ENCODE measurements around the gene ENTPD8. TPM values are rescaled to one million over a fixed set of nuclear protein-coding genes. Genes with fewer than 3 reads are reported as not detected.

ENTPD8 gene
- total RNA-seq, 2 experiments from 2014 or later = not detected

DNA sequence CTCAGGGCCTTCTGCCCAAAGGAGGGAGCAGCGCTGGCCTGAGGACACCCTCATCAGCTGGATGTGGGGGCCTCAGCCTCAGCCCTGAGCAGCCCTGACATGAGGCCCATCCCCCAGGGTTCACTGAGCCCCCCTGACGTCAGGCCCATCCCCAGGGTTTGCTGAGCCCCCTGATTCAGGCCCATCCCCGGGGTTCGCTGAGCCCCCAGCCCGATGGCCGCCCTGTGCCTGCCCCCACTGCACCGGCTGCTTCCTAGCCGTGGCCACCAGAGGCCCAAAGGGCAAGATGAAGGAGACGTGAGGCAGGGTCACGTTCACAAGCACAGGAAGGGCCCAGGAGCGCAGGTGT is 37.4 kb upstream of the ENTPD8 start:
- intact Hi-C loops (cut with micrococcal nuclease; ENCODE audit: unreplicated experiment) = no loop called here
- H3K4me1 ChIP-seq (ENCODE audit: insufficient read depth, low read length, poor library complexity, severe bottlenecking) = no peaks in the 10 kb centered on the region
- TF ChIP-seq, protein P1, sequence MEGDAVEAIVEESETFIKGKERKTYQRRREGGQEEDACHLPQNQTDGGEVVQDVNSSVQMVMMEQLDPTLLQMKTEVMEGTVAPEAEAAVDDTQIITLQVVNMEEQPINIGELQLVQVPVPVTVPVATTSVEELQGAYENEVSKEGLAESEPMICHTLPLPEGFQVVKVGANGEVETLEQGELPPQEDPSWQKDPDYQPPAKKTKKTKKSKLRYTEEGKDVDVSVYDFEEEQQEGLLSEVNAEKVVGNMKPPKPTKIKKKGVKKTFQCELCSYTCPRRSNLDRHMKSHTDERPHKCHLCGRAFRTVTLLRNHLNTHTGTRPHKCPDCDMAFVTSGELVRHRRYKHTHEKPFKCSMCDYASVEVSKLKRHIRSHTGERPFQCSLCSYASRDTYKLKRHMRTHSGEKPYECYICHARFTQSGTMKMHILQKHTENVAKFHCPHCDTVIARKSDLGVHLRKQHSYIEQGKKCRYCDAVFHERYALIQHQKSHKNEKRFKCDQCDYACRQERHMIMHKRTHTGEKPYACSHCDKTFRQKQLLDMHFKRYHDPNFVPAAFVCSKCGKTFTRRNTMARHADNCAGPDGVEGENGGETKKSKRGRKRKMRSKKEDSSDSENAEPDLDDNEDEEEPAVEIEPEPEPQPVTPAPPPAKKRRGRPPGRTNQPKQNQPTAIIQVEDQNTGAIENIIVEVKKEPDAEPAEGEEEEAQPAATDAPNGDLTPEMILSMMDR (conservative IDR thresholded peaks at IDR 0.05; ENCODE audit: low read length) = no peak
- TF ChIP-seq EZH2phosphoT487 (IDR thresholded peaks at IDR 0.05; ENCODE audit: borderline replicate concordance, low read depth, low read length) = no peak
- no TSS peak for BruUV-seq (replicated peaks)
- no peak overlapping the region for H3K4me3 ChIP-seq (ENCODE audit: low read depth, low read length, poor library complexity, severe bottlenecking)
- peaks cover 11% of the 10 kb centered on the region; the same call in 1 of the 2 replicates for H3K9me3 ChIP-seq (ENCODE audit: low read length)
- no peaks in the 10 kb centered on the region for H3K9me2 ChIP-seq (ENCODE audit: insufficient read depth, low read length)
- H3K4me2 ChIP-seq (ENCODE audit: low read length) = no peak overlapping the region
- DNase-seq (ENCODE audit: low spot score) = no peak
- no peaks in the 10 kb centered on the region for H3K36me3 ChIP-seq (ENCODE audit: insufficient read depth, low read length)
- no peak overlapping the region for H3K27ac ChIP-seq (ENCODE audit: low read depth, low read length, poor library complexity, severe bottlenecking)
- no peaks in the 10 kb centered on the region for H3K79me2 ChIP-seq (ENCODE audit: insufficient read depth, low read depth, low read length)
- no peak overlapping the region for H2AFZ ChIP-seq (ENCODE audit: low read length)
- CTCF ChIA-PET (ENCODE audit: unreplicated experiment) = no interaction called here
- no peaks in the 10 kb centered on the region for H4K20me1 ChIP-seq (ENCODE audit: insufficient read depth, low read length)
- POLR2A ChIA-PET = no interaction called here

DNA sequence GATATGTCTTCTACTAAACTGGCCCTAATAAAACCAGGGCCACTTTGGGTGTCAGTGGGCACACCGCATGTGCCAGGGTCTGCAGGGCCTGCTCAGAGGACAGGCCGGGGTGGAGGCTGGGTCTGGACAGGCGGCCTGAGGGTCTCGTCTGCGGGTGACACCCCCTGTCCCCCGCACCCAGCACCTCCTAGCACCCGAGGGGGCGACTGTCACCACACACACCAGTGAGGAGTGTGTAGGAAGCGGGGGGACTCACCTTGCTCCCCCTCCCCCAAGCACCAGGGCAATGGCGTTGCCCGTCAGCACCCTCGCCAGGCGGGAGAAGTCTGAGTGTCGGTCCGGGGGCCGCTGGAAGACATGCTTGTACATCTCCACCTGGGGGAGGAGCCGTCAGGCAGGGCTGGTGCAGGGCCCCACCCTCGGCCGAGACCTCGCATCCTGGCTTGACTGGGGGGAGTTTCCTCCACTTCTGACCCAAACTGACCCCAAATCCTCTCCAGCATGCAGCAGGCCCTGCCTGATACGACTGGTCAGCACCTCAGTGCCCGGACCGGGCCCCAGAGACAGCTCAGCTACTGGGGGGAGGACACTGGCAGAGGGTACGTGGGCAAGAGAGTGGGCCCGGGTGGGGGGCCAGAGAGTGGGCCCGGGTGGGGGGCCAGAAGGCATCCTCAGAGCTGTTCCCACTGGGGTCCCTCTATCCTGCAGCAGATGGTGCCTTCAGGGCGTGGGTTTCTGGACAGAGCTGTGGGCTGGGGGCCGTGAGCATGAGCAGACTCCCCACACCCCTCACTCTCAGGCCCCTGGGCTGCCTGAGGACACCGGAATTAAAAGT is 36.8 kb upstream of the ENTPD8 start:
- H3K9me3 ChIP-seq (ENCODE audit: low read length) = peaks cover 17% of the 10 kb centered on the region
- H3K36me3 ChIP-seq (ENCODE audit: insufficient read depth, low read length) = no peaks in the 10 kb centered on the region
- no peak overlapping the region for H3K27ac ChIP-seq (ENCODE audit: low read depth, low read length, poor library complexity, severe bottlenecking)
- no peaks in the 10 kb centered on the region for H3K4me1 ChIP-seq (ENCODE audit: insufficient read depth, low read length, poor library complexity, severe bottlenecking)
- TF ChIP-seq EZH2phosphoT487 (IDR thresholded peaks at IDR 0.05; ENCODE audit: borderline replicate concordance, low read depth, low read length) = no peak
- TF ChIP-seq, protein P1 (conservative IDR thresholded peaks at IDR 0.05; ENCODE audit: low read length) = no peak
- no TSS peak for BruUV-seq (replicated peaks)
- H4K20me1 ChIP-seq (ENCODE audit: insufficient read depth, low read length) = no peaks in the 10 kb centered on the region
- ChIA-PET CTCF (ENCODE audit: unreplicated experiment) (no interaction called here), POLR2A (no interaction called here)
- no peak for DNase-seq (ENCODE audit: low spot score)
- H3K4me3 ChIP-seq (ENCODE audit: low read depth, low read length, poor library complexity, severe bottlenecking) = no peak overlapping the region
- intact Hi-C loops (cut with micrococcal nuclease; ENCODE audit: unreplicated experiment) = no loop called here
- no peaks in the 10 kb centered on the region for H3K9me2 ChIP-seq (ENCODE audit: insufficient read depth, low read length)
- H3K4me2 ChIP-seq (ENCODE audit: low read length) = no peak overlapping the region
- no peak overlapping the region for H2AFZ ChIP-seq (ENCODE audit: low read length)
- no peaks in the 10 kb centered on the region for H3K79me2 ChIP-seq (ENCODE audit: insufficient read depth, low read depth, low read length)

DNA sequence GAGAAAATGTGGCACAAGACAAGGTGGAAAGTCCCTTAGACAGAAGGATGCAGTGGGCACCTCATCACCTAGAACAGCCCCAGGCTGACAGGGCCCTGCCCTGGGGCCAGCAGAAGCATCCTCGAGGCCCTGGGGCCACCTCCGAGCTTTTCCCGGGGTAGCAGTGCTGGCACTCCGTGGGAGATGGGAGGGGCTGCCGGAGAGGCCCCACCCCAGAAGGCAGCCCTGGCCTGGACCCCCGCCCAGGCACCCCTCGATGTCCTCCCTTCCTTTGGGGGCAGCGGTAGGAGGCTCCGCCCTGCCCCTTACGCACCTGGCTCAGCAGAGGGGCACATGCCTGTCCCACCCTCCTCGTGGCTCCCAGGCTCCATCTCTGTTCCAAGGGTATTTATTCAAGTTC is 35.7 kb upstream of the ENTPD8 start:
- H4K20me1 ChIP-seq (ENCODE audit: insufficient read depth, low read length) = no peaks in the 10 kb centered on the region
- CTCF ChIA-PET (ENCODE audit: unreplicated experiment) = no interaction called here
- no peak for TF ChIP-seq EZH2phosphoT487 (IDR thresholded peaks at IDR 0.05; ENCODE audit: borderline replicate concordance, low read depth, low read length)
- TF ChIP-seq, protein P1 (conservative IDR thresholded peaks at IDR 0.05; ENCODE audit: low read length) = no peak

More for the DNA sequence above, 35.7 kb upstream of the ENTPD8 start:
- H3K79me2 ChIP-seq (ENCODE audit: insufficient read depth, low read depth, low read length) = no peaks in the 10 kb centered on the region
- no peak overlapping the region for H3K4me3 ChIP-seq (ENCODE audit: low read depth, low read length, poor library complexity, severe bottlenecking)
- DNase-seq (ENCODE audit: low spot score) = no peak
- H3K27ac ChIP-seq (ENCODE audit: low read depth, low read length, poor library complexity, severe bottlenecking) = no peak overlapping the region
- no peaks in the 10 kb centered on the region for H3K9me2 ChIP-seq (ENCODE audit: insufficient read depth, low read length)
- no peak overlapping the region for H3K4me2 ChIP-seq (ENCODE audit: low read length)
- no peaks in the 10 kb centered on the region for H3K36me3 ChIP-seq (ENCODE audit: insufficient read depth, low read length)
- no peaks in the 10 kb centered on the region for H3K4me1 ChIP-seq (ENCODE audit: insufficient read depth, low read length, poor library complexity, severe bottlenecking)
- no TSS peak for BruUV-seq (replicated peaks)
- H2AFZ ChIP-seq (ENCODE audit: low read length) = no peak overlapping the region
- peaks cover 18% of the 10 kb centered on the region for H3K9me3 ChIP-seq (ENCODE audit: low read length)
- POLR2A ChIA-PET = no interaction called here
- intact Hi-C loops (cut with micrococcal nuclease; ENCODE audit: unreplicated experiment) = no loop called here
